ENCODE results near the gene GRID1. TPM values are rescaled to one million over a fixed set of nuclear protein-coding genes. Genes with fewer than 3 reads are reported as not detected.

The GRID1 gene
- total and polyA plus RNA-seq, 10 of the 15 experiments (the other 5 are each of a cell fraction or from before 2014, with no cell fraction given) = 0.04 to 0.62 (median 0.08) TPM; not detected in 5

DNA sequence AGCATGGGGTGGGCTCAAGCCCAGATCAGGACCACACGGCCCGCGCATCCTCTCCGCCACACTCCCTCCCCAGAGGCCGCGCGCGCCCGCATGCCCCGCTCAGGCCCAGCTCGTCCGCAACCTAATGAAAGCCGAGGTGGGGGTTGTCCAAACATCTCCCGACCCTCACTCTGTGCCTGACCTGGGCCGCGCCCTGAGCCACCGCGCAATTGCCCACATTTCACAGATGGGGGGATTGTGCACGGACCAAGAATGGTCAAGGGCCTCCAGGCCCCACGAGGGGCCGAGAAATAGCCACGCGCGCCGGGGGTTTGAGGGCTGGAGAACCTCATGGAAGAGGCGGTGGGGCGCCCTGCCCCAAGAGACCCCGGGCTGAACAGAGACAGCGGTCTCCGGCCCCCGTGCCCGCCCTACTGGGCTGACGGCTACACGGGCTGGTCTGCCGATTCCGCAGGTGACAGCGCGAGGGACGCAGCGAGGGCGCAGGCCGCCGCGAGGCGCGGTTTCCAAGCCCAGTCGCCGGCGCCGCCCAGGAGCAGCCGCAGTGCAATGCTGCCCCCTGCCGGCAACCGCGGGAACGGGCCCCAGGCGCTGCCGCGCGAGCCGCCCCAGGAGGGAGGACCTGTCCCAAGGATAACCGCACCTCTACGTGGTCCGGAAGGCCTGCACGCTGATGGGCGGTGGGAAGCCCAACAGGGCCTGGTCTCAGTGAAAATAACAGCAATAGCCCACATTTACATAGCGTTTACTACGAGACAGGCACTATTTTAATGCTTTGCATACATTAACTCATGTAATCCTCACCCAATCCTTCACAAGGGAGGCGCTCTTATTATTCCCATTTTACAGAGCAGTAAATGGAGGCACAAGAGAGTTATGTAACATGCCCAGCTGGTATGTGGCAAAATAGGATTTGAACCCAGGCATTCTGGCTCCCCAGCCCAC, 10.5 kb upstream of the GRID1 start (continued):
- TF ChIP-seq, protein P1, sequence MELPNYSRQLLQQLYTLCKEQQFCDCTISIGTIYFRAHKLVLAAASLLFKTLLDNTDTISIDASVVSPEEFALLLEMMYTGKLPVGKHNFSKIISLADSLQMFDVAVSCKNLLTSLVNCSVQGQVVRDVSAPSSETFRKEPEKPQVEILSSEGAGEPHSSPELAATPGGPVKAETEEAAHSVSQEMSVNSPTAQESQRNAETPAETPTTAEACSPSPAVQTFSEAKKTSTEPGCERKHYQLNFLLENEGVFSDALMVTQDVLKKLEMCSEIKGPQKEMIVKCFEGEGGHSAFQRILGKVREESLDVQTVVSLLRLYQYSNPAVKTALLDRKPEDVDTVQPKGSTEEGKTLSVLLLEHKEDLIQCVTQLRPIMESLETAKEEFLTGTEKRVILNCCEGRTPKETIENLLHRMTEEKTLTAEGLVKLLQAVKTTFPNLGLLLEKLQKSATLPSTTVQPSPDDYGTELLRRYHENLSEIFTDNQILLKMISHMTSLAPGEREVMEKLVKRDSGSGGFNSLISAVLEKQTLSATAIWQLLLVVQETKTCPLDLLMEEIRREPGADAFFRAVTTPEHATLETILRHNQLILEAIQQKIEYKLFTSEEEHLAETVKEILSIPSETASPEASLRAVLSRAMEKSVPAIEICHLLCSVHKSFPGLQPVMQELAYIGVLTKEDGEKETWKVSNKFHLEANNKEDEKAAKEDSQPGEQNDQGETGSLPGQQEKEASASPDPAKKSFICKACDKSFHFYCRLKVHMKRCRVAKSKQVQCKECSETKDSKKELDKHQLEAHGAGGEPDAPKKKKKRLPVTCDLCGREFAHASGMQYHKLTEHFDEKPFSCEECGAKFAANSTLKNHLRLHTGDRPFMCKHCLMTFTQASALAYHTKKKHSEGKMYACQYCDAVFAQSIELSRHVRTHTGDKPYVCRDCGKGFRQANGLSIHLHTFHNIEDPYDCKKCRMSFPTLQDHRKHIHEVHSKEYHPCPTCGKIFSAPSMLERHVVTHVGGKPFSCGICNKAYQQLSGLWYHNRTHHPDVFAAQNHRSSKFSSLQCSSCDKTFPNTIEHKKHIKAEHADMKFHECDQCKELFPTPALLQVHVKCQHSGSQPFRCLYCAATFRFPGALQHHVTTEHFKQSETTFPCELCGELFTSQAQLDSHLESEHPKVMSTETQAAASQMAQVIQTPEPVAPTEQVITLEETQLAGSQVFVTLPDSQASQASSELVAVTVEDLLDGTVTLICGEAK (IDR thresholded peaks at IDR 0.05; ENCODE audit: borderline replicate concordance) = no peak
- no peak for TF ChIP-seq FOXK2 (IDR thresholded peaks at IDR 0.05)
- no peak for TF ChIP-seq PAX8 (IDR thresholded peaks at IDR 0.05)
- TF ChIP-seq, protein P2, sequence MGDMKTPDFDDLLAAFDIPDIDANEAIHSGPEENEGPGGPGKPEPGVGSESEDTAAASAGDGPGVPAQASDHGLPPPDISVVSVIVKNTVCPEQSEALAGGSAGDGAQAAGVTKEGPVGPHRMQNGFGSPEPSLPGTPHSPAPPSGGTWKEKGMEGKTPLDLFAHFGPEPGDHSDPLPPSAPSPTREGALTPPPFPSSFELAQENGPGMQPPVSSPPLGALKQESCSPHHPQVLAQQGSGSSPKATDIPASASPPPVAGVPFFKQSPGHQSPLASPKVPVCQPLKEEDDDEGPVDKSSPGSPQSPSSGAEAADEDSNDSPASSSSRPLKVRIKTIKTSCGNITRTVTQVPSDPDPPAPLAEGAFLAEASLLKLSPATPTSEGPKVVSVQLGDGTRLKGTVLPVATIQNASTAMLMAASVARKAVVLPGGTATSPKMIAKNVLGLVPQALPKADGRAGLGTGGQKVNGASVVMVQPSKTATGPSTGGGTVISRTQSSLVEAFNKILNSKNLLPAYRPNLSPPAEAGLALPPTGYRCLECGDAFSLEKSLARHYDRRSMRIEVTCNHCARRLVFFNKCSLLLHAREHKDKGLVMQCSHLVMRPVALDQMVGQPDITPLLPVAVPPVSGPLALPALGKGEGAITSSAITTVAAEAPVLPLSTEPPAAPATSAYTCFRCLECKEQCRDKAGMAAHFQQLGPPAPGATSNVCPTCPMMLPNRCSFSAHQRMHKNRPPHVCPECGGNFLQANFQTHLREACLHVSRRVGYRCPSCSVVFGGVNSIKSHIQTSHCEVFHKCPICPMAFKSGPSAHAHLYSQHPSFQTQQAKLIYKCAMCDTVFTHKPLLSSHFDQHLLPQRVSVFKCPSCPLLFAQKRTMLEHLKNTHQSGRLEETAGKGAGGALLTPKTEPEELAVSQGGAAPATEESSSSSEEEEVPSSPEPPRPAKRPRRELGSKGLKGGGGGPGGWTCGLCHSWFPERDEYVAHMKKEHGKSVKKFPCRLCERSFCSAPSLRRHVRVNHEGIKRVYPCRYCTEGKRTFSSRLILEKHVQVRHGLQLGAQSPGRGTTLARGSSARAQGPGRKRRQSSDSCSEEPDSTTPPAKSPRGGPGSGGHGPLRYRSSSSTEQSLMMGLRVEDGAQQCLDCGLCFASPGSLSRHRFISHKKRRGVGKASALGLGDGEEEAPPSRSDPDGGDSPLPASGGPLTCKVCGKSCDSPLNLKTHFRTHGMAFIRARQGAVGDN (IDR thresholded peaks at IDR 0.05) = no peak
- no peak for TF ChIP-seq POLR2AphosphoS2 (IDR thresholded peaks at IDR 0.05; ENCODE audit: low read depth, low read length)
- TF ChIP-seq MYB (IDR thresholded peaks at IDR 0.05; ENCODE audit: borderline replicate concordance, low read depth, low read length) = no peak
- no peak for TF ChIP-seq CHD1 (IDR thresholded peaks at IDR 0.05; ENCODE audit: low read depth, low read length)
- TF ChIP-seq, protein P3, sequence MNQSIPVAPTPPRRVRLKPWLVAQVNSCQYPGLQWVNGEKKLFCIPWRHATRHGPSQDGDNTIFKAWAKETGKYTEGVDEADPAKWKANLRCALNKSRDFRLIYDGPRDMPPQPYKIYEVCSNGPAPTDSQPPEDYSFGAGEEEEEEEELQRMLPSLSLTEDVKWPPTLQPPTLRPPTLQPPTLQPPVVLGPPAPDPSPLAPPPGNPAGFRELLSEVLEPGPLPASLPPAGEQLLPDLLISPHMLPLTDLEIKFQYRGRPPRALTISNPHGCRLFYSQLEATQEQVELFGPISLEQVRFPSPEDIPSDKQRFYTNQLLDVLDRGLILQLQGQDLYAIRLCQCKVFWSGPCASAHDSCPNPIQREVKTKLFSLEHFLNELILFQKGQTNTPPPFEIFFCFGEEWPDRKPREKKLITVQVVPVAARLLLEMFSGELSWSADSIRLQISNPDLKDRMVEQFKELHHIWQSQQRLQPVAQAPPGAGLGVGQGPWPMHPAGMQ (IDR thresholded peaks at IDR 0.05; ENCODE audit: borderline replicate concordance) = no peak
- TF ChIP-seq NFYA (IDR thresholded peaks at IDR 0.05; ENCODE audit: borderline replicate concordance, low read depth, low read length) = no peak
- no peak for TF ChIP-seq BMI1 (IDR thresholded peaks at IDR 0.05; ENCODE audit: borderline replicate concordance)
- no peak for TF ChIP-seq JUNB (IDR thresholded peaks at IDR 0.05)
- TF ChIP-seq NFIC (IDR thresholded peaks at IDR 0.05; ENCODE audit: low read depth, low read length) = no peak
- no peak for TF ChIP-seq MTA2 (IDR thresholded peaks at IDR 0.05; ENCODE audit: low read depth)
- TF ChIP-seq RB1 (IDR thresholded peaks at IDR 0.05; ENCODE audit: borderline replicate concordance) = peak; percentile 85; the same call in 1 of the 2 replicates
- no peak for TF ChIP-seq EED (IDR thresholded peaks at IDR 0.05; ENCODE audit: low read depth)
- TF ChIP-seq, protein P4, sequence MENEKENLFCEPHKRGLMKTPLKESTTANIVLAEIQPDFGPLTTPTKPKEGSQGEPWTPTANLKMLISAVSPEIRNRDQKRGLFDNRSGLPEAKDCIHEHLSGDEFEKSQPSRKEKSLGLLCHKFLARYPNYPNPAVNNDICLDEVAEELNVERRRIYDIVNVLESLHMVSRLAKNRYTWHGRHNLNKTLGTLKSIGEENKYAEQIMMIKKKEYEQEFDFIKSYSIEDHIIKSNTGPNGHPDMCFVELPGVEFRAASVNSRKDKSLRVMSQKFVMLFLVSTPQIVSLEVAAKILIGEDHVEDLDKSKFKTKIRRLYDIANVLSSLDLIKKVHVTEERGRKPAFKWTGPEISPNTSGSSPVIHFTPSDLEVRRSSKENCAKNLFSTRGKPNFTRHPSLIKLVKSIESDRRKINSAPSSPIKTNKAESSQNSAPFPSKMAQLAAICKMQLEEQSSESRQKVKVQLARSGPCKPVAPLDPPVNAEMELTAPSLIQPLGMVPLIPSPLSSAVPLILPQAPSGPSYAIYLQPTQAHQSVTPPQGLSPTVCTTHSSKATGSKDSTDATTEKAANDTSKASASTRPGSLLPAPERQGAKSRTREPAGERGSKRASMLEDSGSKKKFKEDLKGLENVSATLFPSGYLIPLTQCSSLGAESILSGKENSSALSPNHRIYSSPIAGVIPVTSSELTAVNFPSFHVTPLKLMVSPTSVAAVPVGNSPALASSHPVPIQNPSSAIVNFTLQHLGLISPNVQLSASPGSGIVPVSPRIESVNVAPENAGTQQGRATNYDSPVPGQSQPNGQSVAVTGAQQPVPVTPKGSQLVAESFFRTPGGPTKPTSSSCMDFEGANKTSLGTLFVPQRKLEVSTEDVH (IDR thresholded peaks at IDR 0.05; ENCODE audit: low read depth, partially characterized antibody) = no peak
- TF ChIP-seq BCL11A (IDR thresholded peaks at IDR 0.05; ENCODE audit: low read depth, low read length) = no peak
